GM12878 (cell line): Measurements from ENCODE around the gene CIROP. TPM values are rescaled to one million over a fixed set of nuclear protein-coding genes. Genes with fewer than 3 reads are reported as not detected.

Source experiments
- BACH1 ChIP-seq: fragments of 450-650 bp; IDR thresholded peaks from 2 replicates; pipeline ENCODE4 v1.6.1; 2017; ENCODE audit warnings: mild to moderate bottlenecking, borderline replicate concordance
- CBX5 ChIP-seq: sonication (generic); IDR thresholded peaks from 2 replicates; pipeline ENCODE4 v1.6.1; 2016; ENCODE audit warnings: low read depth, moderate library complexity, mild to moderate bottlenecking, inconsistent platforms
- CEBPZ ChIP-seq: fragments of 150-350 bp; IDR thresholded peaks from 2 replicates; pipeline ENCODE4 v1.6.1; 2016; ENCODE audit warnings: low read depth, low read length
- E4F1 ChIP-seq: fragments of 450-650 bp; IDR thresholded peaks from 2 replicates; pipeline ENCODE4 v1.6.1; 2018; ENCODE audit warnings: borderline replicate concordance, mild to moderate bottlenecking; ENCODE audit not compliant: partially characterized antibody
- ELK1 ChIP-seq: IDR thresholded peaks from 2 replicates; pipeline ENCODE4 v1.6.1; 2012; ENCODE audit warnings: low read depth, low read length, improper control_type of control experiment
- EZH2 ChIP-seq: IDR thresholded peaks from 2 replicates; pipeline ENCODE4 v1.6.1; 2012; ENCODE audit warnings: low read depth, mild to moderate bottlenecking, control low read depth, inconsistent platforms, low read length, borderline replicate concordance; ENCODE audit not compliant: control insufficient read depth
- RAD21 ChIP-seq: IDR thresholded peaks from 2 replicates; pipeline ENCODE4 v1.6.1; 2011; ENCODE audit warnings: mild to moderate bottlenecking, low read depth, low read length, moderate library complexity; ENCODE audit not compliant: insufficient read depth
- SMAD1 ChIP-seq: fragments of 450-650 bp; IDR thresholded peaks from 2 replicates; pipeline ENCODE4 v1.6.1; 2018; ENCODE audit warnings: mild to moderate bottlenecking, low read depth; ENCODE audit not compliant: partially characterized antibody
- WRNIP1 ChIP-seq: IDR thresholded peaks from 2 replicates; pipeline ENCODE4 v1.6.1; 2011; ENCODE audit warnings: low read depth, low read length, improper control_type of control experiment, borderline replicate concordance
- ZBTB40 ChIP-seq: fragments of 450-650 bp; IDR thresholded peaks from 2 replicates; pipeline ENCODE4 v1.6.1; 2016; ENCODE audit warnings: mild to moderate bottlenecking, moderate library complexity, borderline replicate concordance
- ZNF592 ChIP-seq: fragments of 450-650 bp; IDR thresholded peaks from 2 replicates; pipeline ENCODE4 v1.6.1; 2017; ENCODE audit warnings: mild to moderate bottlenecking, moderate library complexity
- polyA plus RNA-seq, 11 experiments: library from polyadenylated mRNA; depleted of rRNA in 4 of 11; unstranded in 6 of 11; stranded (reverse) in 5 of 11; fragments of >200 nt; fragmentation: Nextera tagmentation in 4 of 11; fragmentation: Illumina TruSeq in 1 of 11; extraction: Ambion mirVana in 4 of 11; extraction: Trizol in 1 of 11; gene quantifications; 1 replicate in 1 of 11; 2 replicates in 10 of 11; pipeline versions ENCODE4 v1.2.1 to v1.2.3, GENCODE V29; 2011 to 2016; ENCODE audit warnings: inconsistent platforms in 2 of 11, missing spikeins in 2 of 11, low read depth in 1 of 11
- total RNA-seq, 4 experiments: library from RNA; depleted of rRNA in 3 of 4; stranded (reverse); fragments of >200 nt in 3 of 4; fragmentation: Illumina TruSeq in 1 of 4; extraction: Trizol in 1 of 4; gene quantifications; 2 replicates each; pipeline versions ENCODE4 v1.2.1 to v1.2.3, GENCODE V29; 2013 to 2021

CIROP gene
- total and polyA plus RNA-seq, 10 of the 15 experiments (the other 5 are each of a cell fraction or from before 2014, with no cell fraction given): not detected

GRCh38 chr14:23102801-23103200 is 2.0 kb downstream of the CIROP start (continued):
- no peak for TF ChIP-seq CEBPZ
- no peak for TF ChIP-seq RAD21
- TF ChIP-seq ZBTB40: no peak
- TF ChIP-seq EZH2: no peak
- TF ChIP-seq ZNF592: no peak
- no peak for TF ChIP-seq E4F1
- no peak for TF ChIP-seq SMAD1
- no peak for TF ChIP-seq WRNIP1
- no peak for TF ChIP-seq ELK1
- TF ChIP-seq BACH1: no peak
- no peak for TF ChIP-seq CBX5
- TF ChIP-seq, all 136 proteins: peak for 0
